PC-9 (cell line): Measurements from ENCODE around the gene RBMS2.
"Not testable (repeated sequence)": the region's sequence is repeated elsewhere in the genome, so short reads cannot be mapped to it uniquely, and the experiment has no call there.

ENCODE experiments used
- CTCF ChIP-seq: fragments of 200-600 bp; sonication (generic); conservative IDR thresholded peaks from 2 replicates; pipeline ENCODE4 v1.6.1; 2017; ENCODE audit warnings: mixed run types, antibody characterized with exemption, mild to moderate bottlenecking, moderate library complexity
- EZH2 ChIP-seq: fragments of 200-600 bp; sonication (generic); IDR thresholded peaks from 2 replicates; pipeline ENCODE4 v1.8.0; 2017; ENCODE audit warnings: antibody characterized with exemption, low read depth

- TF ChIP-seq EZH2, CTCF: not testable (repeated sequence)
Observed at GRCh38 chr12:56494481-56494880, 27.1 kb upstream of the RBMS2 start.
